UCSD-AML1 (cell line): ENCODE data around the gene BST1.

Experiments used
- DNase-seq: peaks from one replicate; lab custom pipeline; 2025; ENCODE audit not compliant: unreplicated experiment; lab: John Stamatoyannopoulos, UW

Gene BST1

GRCh38 chr4:15676039-15676438 is 26.8 kb upstream of the BST1 start:
- DNase-seq: no peak

DNA sequence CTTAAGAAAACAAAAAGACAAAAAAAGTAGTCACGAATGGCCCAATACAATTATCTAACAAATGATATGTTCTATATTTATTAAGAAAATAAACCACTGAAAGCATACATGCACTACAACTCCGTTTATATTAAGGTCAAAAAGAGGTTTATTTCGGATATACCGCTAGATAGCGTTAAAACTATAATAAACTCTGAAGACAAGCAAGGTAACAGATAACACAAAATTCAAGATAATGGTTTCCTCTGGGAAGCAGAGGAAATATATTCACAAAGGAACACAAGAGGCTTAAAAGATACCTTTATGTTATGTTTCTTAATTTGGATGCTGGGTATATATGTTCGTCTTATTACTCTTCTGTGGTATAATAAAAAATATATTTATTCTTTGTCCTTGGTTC is 26.0 kb upstream of the BST1 start:
- DNase-seq: no peak

DNA sequence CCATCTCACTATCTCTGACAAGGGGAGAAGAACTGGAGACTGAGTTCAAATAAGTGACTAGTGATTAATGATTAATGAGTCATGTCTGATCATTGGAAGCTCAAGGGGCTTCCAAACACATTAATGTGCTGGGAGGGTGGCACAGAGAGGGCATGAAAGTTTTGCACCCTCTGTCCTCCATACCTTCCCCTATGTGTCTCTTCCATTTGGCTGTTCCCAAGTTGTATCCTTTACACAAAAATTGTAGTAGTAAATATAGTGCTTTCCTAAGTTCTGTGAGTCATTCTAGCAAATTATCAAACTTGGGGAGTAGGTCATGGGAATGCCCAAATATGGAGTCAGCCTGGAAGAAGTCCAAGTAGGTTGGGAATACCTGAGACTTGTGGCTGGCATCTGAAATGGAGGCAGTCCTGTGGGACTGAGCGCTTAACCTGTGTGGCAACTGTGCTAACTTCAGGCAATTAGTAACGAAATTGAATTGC is 25.3 kb upstream of the BST1 start:
- DNase-seq: no peak

DNA sequence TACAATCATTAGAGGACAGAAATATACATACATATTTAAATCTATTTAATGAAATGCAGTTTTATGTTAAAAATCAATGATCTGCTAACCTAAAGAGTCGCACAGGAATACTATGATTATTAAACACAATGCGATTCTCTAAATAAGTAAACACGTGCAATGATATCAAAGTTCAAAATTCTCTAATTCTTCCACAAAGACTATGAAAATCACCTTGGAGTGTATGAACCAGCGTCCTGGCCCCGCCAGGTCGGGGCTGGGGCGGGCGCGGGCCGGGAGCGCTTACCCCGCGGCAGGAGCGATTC is 21.8 kb upstream of the BST1 start:
- no peak for DNase-seq

- DNase-seq: peak; percentile 100
Measured at GRCh38 chr4:15681372-15682241, 21.3 kb upstream of the BST1 start, which contains the start of gene FAM200B. TSS of gene FAM200B (plus strand) at chr4:15681827. CDS start at chr4:15686978, 5,151 bp downstream.

- DNase-seq: no peak
Measured at GRCh38 chr4:15682242-15683142, 20.4 kb upstream of the BST1 start.

DNA sequence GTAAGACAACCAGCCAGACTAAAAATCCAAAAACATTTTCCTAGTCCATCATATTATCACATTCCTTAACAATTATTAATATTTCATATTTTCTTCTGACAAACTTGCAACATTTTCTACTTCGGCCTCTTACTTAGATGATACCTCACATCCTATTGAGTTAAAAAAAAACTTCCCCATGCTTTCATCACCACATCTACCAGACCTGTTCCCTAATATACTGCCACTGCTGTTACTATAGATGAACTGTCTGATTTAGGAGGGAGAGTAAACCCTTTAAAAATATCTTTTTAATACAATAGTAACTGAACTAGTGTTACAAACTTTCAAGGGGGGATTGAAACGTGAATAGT is 19.7 kb upstream of the BST1 start:
- DNase-seq: no peak

DNA sequence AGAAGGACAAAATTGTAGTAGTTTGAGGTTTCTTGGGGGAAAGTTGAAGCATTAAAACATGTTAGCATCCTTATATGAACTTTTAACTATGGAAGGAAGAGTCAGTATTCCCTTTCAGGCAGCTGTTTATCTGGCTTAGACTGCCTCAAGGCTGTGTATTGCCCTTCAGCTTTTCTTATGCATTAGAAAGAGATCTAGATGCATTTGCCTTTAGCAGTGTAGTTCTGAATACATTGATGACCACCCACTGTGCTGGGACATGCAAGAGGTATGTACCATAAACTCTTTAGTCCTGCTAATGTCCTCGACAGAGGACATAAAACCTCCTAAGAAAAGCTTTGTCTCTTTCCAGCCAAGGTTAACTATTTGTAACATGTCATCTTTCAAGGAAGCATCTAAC is 18.4 kb upstream of the BST1 start:
- no peak for DNase-seq

GRCh38 chr4:15688051-15688450 is 14.8 kb upstream of the BST1 start:
- DNase-seq: no peak

DNA sequence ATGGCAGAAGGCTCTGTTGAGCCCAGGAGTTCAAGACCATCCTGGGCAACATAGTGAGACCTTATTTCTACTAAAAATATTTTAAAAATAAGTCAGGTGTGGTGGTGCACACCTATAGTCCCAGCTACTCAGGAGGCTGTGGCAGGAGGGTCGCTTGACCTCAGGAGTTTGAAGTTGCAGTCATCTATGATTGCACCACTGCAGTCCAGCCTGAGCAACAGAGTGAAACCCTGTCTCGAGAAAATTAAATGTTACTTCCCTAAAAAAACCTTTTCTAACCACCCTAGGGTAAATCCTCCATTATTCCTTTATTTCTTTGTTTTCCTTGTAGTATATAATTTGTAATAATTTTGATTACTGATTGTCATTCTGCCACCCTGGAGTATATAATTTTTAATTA is 13.3 kb upstream of the BST1 start:
- DNase-seq: no peak

DNA sequence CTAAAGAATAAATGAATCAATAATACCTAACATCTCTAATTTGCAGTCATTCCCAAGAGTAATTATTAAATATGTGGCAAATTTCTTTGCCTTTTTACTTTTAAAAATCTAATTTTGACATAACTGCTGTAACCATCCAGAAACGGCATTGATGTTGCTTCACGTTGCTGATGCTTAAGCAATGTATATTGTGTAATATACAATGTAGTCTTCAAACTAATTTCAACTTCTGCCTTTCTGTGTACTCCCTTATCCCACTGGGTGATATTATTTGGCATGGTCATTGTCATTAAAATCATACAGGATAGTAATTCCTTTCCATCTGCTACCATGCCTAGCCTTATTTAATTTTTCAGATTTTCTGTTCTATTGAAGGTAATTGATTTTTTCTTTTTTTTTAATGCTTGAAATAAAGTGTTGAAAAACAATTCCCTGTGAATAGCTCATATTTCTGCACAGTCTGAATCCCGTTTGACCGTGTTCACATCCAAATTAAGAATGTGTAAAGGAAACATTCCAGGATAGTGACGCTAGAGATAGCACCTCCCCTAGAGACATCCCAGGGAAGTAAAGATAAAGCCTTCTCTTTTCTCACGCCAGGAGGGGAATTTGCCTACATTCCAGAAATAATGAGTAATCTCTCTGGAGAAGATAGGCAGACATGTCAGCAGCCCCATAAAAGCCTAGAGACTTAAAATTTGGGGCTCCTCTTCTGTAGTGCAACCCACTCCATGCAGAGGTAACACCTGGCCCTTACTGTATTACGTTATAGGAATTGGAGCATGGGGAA is 12.7 kb upstream of the BST1 start:
- DNase-seq: no peak

GRCh38 chr4:15691346-15692135 is 11.3 kb upstream of the BST1 start:
- no peak for DNase-seq

DNA sequence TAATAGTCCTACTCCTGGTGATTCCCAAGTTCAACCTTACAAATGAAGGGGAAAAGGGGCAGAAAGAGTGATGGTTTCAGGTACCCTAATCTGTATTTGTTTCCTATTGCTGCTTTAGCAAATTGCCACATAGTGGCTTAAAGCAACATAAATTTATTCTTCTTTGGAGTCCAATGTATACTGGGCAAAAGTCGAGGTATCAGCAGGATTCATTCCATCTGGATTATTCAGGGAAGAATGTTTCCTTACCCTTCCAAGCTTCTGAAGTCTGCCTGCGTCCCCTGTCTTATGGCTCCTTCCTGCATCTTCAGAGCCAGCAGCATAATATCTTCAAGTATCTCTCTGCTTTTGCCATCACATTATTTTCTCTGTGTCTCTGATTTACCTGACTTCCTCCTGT is 10.3 kb upstream of the BST1 start:
- DNase-seq: no peak

DNA sequence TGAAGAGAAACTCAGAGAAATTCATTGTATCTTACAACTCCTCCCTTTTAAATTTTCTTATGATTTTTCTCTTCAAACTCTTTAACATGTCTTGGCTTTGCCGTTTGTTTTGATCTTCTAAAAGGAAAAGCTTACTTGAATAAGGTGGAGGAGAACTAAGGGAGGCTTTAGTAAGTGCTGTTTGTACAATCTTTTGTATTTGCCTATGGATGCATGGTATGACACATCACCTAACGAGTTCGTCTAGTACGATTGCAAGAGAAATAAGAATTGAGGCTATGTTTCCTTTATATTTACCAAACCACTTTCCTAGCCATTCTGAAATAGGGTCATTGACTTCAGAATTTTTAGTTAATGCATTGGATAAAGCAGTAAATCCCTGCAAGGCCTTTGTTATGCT is 8.4 kb upstream of the BST1 start:
- no peak for DNase-seq

- no peak for DNase-seq
Measured at GRCh38 chr4:15695240-15695699, 7.6 kb upstream of the BST1 start.

DNA sequence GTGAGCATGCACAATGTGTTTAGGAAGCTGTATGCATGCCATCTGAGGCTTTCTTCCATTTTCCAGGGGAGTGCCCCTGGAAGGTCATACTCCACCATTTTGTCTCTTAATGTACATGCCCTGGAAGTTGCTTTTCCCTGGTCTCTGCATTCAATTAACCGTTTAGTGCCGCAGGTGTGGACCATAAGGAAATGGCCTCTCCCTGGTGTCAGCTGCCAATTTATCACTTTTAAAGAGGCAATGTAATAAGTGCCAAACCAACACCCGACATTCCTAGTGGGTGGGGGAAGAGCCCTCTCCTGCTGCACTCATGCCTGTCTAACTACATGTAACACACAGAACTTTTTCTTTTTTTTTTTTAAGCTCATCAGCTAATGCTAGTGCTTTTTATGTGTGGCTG is 7.1 kb upstream of the BST1 start:
- no peak for DNase-seq

DNA sequence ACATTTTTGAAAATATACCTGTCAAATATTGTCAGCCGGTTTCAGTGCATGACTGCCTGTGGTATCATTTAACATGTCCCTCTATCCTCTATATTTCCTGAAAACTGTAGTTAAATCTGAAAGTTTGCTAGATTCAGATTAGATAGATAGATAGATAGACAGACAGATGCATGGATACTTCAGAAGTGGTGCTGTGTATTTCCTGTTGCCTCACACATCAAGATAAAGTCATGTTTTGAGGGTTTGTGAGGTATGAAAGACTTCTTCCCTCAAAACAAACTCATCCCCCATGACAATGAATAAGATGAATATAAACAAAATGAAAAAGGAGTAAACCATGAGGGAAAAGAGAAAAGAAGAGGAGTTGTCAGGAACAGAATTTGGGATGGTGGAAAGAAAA is 6.0 kb upstream of the BST1 start:
- no peak for DNase-seq

DNA sequence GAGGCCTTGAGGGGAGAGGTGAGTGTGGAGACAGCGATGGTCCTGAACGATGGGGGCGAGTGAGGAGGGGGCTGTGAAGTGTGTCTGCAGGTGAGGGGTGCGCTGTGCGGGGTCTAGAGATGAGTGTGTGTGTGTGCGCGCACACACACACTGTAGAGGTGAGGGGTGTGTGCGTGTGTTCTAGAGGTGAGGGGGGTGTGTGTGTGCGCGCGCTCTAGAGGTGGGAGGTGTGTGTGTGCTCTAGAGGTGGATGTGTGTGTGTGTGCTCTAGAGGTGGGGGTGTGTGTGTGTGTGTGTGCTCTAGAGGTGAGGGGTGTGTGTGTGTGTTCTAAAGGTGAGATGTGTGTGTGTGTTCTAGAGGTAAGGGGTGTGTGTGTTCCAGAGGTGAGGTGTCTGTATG is 574 bp downstream of the BST1 start:
- no peak for DNase-seq

- no peak for DNase-seq
Measured at GRCh38 chr4:15704129-15704528, 1.3 kb downstream of the BST1 start.

DNA sequence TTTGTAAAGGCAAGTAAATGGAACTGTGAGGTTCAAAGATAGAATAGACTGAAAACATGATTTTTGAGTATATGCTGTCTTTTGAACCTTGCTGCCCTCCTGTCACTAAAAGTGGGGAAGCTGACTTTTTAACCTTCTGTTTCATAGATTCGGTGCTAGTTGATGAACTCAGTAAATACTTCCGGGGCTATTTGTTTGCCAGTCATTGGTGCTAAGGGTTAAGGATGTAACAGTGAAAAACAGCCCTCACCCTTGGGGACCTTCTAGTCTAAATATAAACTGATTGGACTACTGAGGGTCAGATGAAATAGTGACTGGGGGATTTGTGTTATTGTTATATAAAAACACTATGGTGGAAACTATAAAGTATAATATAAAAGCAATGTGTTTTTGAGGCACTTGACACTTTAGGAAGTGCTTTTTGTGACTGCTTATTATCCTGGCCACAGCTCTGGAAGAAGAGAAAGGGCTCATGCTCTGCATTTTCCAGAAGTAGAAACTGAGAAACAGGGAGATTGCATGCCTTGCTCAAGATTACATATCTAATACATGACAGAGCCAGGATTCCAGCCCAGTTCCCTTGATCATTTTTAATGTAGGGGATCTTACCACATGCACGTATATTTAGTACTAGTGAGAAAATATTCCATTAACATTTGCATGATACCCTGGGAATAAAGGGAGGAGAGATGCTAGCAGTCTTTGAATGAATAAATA is 3.9 kb downstream of the BST1 start:
- no peak for DNase-seq
